ENCODE measurements around the gene SLC35B4. TPM values are rescaled to one million over a fixed set of nuclear protein-coding genes. Genes with fewer than 3 reads are reported as not detected.

Gene SLC35B4
- total RNA-seq, 1 experiment from 2014 or later: 14.7 TPM

- H3K4me1 ChIP-seq (ENCODE audit: control insufficient read depth in 1 of 2, insufficient read depth in 2 of 2, low read length in 2 of 2): peaks cover 0 to 7% of the 10 kb centered on the region in 2 experiments; a peak in 1 of 4 replicates
- H3K4me2 ChIP-seq (ENCODE audit: low read length): no peak overlapping the region
- no peaks in the 10 kb centered on the region for H3K27me3 ChIP-seq (ENCODE audit: insufficient read depth, low read length)
- ATAC-seq: no peak
- no peaks in the 10 kb centered on the region for H3K79me2 ChIP-seq (ENCODE audit: insufficient read depth, low read length)
- ChIA-PET POLR2A (no interaction called here), CTCF (no interaction called here), RAD21 (ENCODE audit: low non-redundant PET in 1 of 2, low total read pairs in 2 of 2, uncharacterized antibody in 2 of 2, unreplicated experiment in 2 of 2) (no interaction called here)
- no peaks in the 10 kb centered on the region for H3K9me3 ChIP-seq (ENCODE audit: control insufficient read depth in 1 of 2, insufficient read depth in 1 of 2, low read depth in 1 of 2, low read length in 2 of 2)
- H2AFZ ChIP-seq (ENCODE audit: low read depth, low read length, poor library complexity, severe bottlenecking): no peak overlapping the region
- no peaks in the 10 kb centered on the region for H3K36me3 ChIP-seq (ENCODE audit: control insufficient read depth in 1 of 2, insufficient read depth in 2 of 2, low read length in 2 of 2)
- H3K4me3 ChIP-seq (replicated peaks in 1 of 2; ENCODE audit: low read depth in 1 of 2, low read length in 2 of 2): no peak overlapping the region
- H3K9ac ChIP-seq (ENCODE audit: low read length): no peak overlapping the region
- intact Hi-C loops (cut with micrococcal nuclease): no loop called here
- H3K27ac ChIP-seq (ENCODE audit: low read depth, low read length): no peak overlapping the region
- DNase-seq (ENCODE audit: low read depth, low spot score): no peak
- BruUV-seq (replicated peaks): no TSS peak
- TF ChIP-seq YY1 (IDR thresholded peaks at IDR 0.05; ENCODE audit: extremely low read depth, insufficient replicate concordance, low read depth, low read length) (no peak), JUND (IDR thresholded peaks at IDR 0.05) (no peak), FOSL1 (IDR thresholded peaks at IDR 0.05; ENCODE audit: low read depth) (no peak), ATF3 (IDR thresholded peaks at IDR 0.05) (no peak), EZH2phosphoT487 (IDR thresholded peaks at IDR 0.05; ENCODE audit: borderline replicate concordance) (no peak), CEBPB (IDR thresholded peaks at IDR 0.05; ENCODE audit: low read depth) (no peak), SP1 (IDR thresholded peaks at IDR 0.05; ENCODE audit: low read depth) (no peak), CTCF (IDR thresholded peaks at IDR 0.05 in 2 of 3, conservative IDR thresholded peaks at IDR 0.05 in 1 of 3; ENCODE audit: borderline replicate concordance in 1 of 3, insufficient read depth in 1 of 3, low read depth in 2 of 3, low read length in 2 of 3) (no peak), ZFX (IDR thresholded peaks at IDR 0.05) (no peak), POLR2A (IDR thresholded peaks at IDR 0.05; ENCODE audit: borderline replicate concordance, extremely low read depth, insufficient read depth, insufficient read length) (no peak), ELF1 (IDR thresholded peaks at IDR 0.05; ENCODE audit: borderline replicate concordance, low read depth) (no peak), CBX3 (IDR thresholded peaks at IDR 0.05; ENCODE audit: low read depth) (no peak), POLR2AphosphoS5 (IDR thresholded peaks at IDR 0.05; ENCODE audit: low read depth, low read length) (no peak), TCF7L2 (IDR thresholded peaks at IDR 0.05; ENCODE audit: borderline replicate concordance, extremely low read depth, insufficient read depth, insufficient read length) (no peak), SRF (IDR thresholded peaks at IDR 0.05; ENCODE audit: low read depth) (no peak), ZNF274 (IDR thresholded peaks at IDR 0.05; ENCODE audit: low read depth, low read length) (no peak)
- no peaks in the 10 kb centered on the region for H4K20me1 ChIP-seq (ENCODE audit: insufficient read depth)
- no peaks in the 10 kb centered on the region for H3K9me2 ChIP-seq (ENCODE audit: insufficient read depth)
Measured at GRCh38 chr7:134289423-134289822, 27.3 kb downstream of the SLC35B4 start.

Measured in HCT116 (cell line).